Measurements from ENCODE around the gene HIVEP3.

HIVEP3 gene

DNA sequence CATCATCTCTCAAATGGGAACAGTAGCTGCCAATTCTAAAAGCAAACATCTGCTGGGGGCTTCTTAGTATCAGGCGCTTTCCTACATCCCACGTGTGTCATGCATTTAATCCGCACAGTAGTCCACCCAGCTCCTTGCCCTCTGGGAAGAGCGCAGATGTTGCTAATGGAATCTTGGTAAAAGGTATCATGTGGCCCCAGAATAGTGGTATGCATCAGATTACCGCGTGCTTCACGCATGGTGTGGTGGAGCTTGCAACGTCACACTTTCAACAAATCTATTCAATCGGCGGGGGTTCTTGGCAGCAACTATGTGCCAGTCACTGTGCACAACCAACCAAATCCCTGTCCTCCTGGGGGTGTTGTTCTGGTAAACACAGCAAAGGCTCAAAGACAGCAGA is 141.0 kb downstream of the HIVEP3 start:
- H3K4me2 ChIP-seq (ENCODE audit: low read depth, low read length, poor library complexity, severe bottlenecking) = no peak overlapping the region
- H3K79me2 ChIP-seq (ENCODE audit: insufficient read depth, low read length) = no peaks in the 10 kb centered on the region
- no peak overlapping the region for H3K4me3 ChIP-seq (ENCODE audit: low read length, poor library complexity, severe bottlenecking)
- H3K9me3 ChIP-seq (ENCODE audit: insufficient read depth, low read depth, low read length) = no peaks in the 10 kb centered on the region
- no peaks in the 10 kb centered on the region for H4K20me1 ChIP-seq (ENCODE audit: insufficient read depth, low read length, poor library complexity, severe bottlenecking)
- TF ChIP-seq EZH2phosphoT487 (IDR thresholded peaks at IDR 0.05; ENCODE audit: borderline replicate concordance) = no peak
- TF ChIP-seq, protein P1, sequence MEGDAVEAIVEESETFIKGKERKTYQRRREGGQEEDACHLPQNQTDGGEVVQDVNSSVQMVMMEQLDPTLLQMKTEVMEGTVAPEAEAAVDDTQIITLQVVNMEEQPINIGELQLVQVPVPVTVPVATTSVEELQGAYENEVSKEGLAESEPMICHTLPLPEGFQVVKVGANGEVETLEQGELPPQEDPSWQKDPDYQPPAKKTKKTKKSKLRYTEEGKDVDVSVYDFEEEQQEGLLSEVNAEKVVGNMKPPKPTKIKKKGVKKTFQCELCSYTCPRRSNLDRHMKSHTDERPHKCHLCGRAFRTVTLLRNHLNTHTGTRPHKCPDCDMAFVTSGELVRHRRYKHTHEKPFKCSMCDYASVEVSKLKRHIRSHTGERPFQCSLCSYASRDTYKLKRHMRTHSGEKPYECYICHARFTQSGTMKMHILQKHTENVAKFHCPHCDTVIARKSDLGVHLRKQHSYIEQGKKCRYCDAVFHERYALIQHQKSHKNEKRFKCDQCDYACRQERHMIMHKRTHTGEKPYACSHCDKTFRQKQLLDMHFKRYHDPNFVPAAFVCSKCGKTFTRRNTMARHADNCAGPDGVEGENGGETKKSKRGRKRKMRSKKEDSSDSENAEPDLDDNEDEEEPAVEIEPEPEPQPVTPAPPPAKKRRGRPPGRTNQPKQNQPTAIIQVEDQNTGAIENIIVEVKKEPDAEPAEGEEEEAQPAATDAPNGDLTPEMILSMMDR (conservative IDR thresholded peaks at IDR 0.05; ENCODE audit: low read length) = no peak
- no peaks in the 10 kb centered on the region for H3K4me1 ChIP-seq (ENCODE audit: insufficient read depth, low read length, poor library complexity, severe bottlenecking)
- H3F3A ChIP-seq (ENCODE audit: low read depth) = no peaks in the 10 kb centered on the region
- no peaks in the 10 kb centered on the region for H3K9me2 ChIP-seq (replicated peaks; ENCODE audit: low read depth, low read length)
- no peaks in the 10 kb centered on the region for H3K27me3 ChIP-seq (ENCODE audit: insufficient read depth, low read length, poor library complexity, severe bottlenecking)
- H3K36me3 ChIP-seq (ENCODE audit: insufficient read depth, low read length) = no peaks in the 10 kb centered on the region
- H2AFZ ChIP-seq (ENCODE audit: low read length) = no peak overlapping the region
- H3K9ac ChIP-seq (ENCODE audit: low read depth, low read length, poor library complexity, severe bottlenecking) = no peak overlapping the region

DNA sequence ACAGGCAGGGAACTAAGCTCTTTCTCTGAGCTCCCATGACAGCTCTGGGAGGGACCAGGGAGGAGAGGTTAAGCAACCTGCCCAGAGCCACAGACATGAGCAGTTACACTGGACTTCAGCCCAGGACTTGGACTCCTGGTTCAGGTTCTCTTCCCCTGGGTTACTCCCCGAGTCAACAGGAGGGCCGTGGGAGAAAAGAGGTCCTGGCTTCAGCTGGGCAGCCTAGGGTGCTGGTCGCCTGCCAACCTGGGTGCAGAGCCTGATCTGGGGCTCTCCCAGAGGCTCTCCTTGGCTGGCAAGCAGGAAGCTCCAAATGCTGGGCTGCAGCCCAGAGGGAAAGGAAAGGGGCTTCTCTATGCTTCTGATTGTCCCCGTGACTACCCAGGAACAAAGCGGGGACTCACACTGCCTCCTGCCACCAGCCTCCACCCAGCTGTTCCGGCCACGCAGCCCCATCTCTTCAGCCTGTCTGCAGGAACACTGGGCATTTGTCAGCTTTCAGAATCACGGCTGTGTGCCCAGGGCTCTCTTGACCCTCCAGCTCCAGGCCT is 141.8 kb downstream of the HIVEP3 start:
- H3K4me2 ChIP-seq (ENCODE audit: low read depth, low read length, poor library complexity, severe bottlenecking) = no peak overlapping the region
- H3K9me2 ChIP-seq (replicated peaks; ENCODE audit: low read depth, low read length) = no peaks in the 10 kb centered on the region
- no peaks in the 10 kb centered on the region for H3K79me2 ChIP-seq (ENCODE audit: insufficient read depth, low read length)
- H3K4me1 ChIP-seq (ENCODE audit: insufficient read depth, low read length, poor library complexity, severe bottlenecking) = peaks cover 3% of the 10 kb centered on the region
- H3K4me3 ChIP-seq (ENCODE audit: low read length, poor library complexity, severe bottlenecking) = no peak overlapping the region
- no peaks in the 10 kb centered on the region for H3K36me3 ChIP-seq (ENCODE audit: insufficient read depth, low read length)
- H3F3A ChIP-seq (ENCODE audit: low read depth) = no peaks in the 10 kb centered on the region
- H3K9ac ChIP-seq (ENCODE audit: low read depth, low read length, poor library complexity, severe bottlenecking) = no peak overlapping the region
- H3K9me3 ChIP-seq (ENCODE audit: insufficient read depth, low read depth, low read length) = no peaks in the 10 kb centered on the region
- H2AFZ ChIP-seq (ENCODE audit: low read length) = no peak overlapping the region
- no peaks in the 10 kb centered on the region for H3K27me3 ChIP-seq (ENCODE audit: insufficient read depth, low read length, poor library complexity, severe bottlenecking)
- no peaks in the 10 kb centered on the region for H4K20me1 ChIP-seq (ENCODE audit: insufficient read depth, low read length, poor library complexity, severe bottlenecking)
- TF ChIP-seq EZH2phosphoT487 (IDR thresholded peaks at IDR 0.05; ENCODE audit: borderline replicate concordance) = no peak
- TF ChIP-seq, protein P1 (conservative IDR thresholded peaks at IDR 0.05; ENCODE audit: low read length) = no peak

GRCh38 chr1:41775956-41776585 is 142.7 kb downstream of the HIVEP3 start:
- Histone ChIP-seq H3K27me3 (ENCODE audit: insufficient read depth, low read length, poor library complexity, severe bottlenecking) (no peaks in the 10 kb centered on the region), H3K9ac (ENCODE audit: low read depth, low read length, poor library complexity, severe bottlenecking) (no peak overlapping the region), H3K4me1 (ENCODE audit: insufficient read depth, low read length, poor library complexity, severe bottlenecking) (peaks cover 12% of the 10 kb centered on the region), H3K36me3 (ENCODE audit: insufficient read depth, low read length) (no peaks in the 10 kb centered on the region), H2AFZ (ENCODE audit: low read length) (no peak overlapping the region), H4K20me1 (ENCODE audit: insufficient read depth, low read length, poor library complexity, severe bottlenecking) (no peaks in the 10 kb centered on the region), H3K4me3 (ENCODE audit: low read length, poor library complexity, severe bottlenecking) (no peak overlapping the region), H3K9me3 (ENCODE audit: insufficient read depth, low read depth, low read length) (no peaks in the 10 kb centered on the region), H3F3A (ENCODE audit: low read depth) (no peaks in the 10 kb centered on the region), H3K4me2 (ENCODE audit: low read depth, low read length, poor library complexity, severe bottlenecking) (no peak overlapping the region), H3K9me2 (replicated peaks; ENCODE audit: low read depth, low read length) (no peaks in the 10 kb centered on the region), H3K79me2 (ENCODE audit: insufficient read depth, low read length) (no peaks in the 10 kb centered on the region)
- TF ChIP-seq, protein P1 (conservative IDR thresholded peaks at IDR 0.05; ENCODE audit: low read length) = no peak
- no peak for TF ChIP-seq EZH2phosphoT487 (IDR thresholded peaks at IDR 0.05; ENCODE audit: borderline replicate concordance)

Data from Loucy (cell line).